CD1c-positive myeloid dendritic cell (primary cell): ENCODE measurements around the gene NCDN.
A peak's percentile ranks its signal among the peaks of the same experiment; 100 is the strongest.

ENCODE experiments used
- DNase-seq: peaks from one replicate; pipeline ENCODE4 v3.0.0-alpha.2; 2016; ENCODE audit errors: extremely low spot score

The NCDN gene

DNA sequence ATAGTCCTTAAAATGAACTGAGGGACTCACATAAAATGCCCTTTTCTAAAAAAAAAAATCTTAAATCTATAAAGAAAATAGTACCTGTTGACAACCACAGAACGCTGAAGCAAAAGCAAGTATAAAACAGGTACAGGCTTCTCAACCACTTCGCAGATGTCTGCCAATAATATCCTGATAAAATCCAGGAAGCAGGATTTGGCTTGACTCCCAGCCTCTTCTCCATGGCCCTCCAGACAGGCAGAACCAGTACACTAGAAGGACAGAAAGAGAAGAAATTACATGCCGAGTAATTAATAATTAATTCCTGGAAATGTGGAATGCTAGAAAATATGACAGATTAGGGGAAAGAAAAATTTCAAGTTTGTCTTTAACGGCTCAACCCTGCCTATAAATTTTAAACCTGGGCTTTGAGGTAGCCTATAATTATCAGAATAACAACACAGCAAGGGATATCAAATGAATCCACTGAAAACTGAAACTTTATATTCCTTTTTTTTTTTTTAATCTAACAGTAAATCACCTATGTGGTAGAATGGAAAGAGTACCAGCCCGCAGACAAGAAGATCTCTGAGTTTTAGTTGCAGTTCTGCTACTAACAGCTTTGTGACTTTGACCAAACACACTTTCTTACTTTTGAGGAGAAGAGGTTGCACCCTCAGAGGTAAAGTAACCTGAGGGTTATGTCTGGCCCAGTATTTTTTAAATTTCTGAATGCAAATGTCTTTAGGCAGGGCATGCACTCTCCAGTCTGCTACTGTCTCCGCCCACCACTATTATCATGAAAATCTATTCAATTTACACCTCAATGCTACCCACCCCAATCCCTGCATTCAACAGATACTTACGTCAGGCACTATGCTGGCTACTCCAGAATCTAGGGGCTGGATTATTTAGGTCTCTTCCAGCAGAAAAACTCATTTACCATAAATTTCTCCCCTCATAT, 3.1 kb upstream of the NCDN start:
- DNase-seq = no peak

DNA sequence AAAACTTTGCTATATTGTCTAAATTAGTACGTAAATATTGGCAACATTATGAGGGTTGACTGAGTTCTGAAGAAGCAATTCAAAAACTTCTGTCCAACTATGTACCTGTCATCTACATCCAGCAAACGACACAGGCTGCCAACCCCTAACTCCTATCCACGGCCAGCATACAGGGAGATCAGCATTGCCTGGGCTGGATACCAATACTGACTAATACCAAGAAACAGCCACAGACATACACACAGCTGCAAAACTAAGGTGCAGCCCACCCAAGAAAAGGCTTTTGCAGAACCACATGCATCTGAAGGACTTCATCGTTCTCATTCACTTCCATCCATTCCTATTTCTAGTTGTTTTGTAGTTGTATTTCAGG, 2.4 kb upstream of the NCDN start:
- no peak for DNase-seq

DNA sequence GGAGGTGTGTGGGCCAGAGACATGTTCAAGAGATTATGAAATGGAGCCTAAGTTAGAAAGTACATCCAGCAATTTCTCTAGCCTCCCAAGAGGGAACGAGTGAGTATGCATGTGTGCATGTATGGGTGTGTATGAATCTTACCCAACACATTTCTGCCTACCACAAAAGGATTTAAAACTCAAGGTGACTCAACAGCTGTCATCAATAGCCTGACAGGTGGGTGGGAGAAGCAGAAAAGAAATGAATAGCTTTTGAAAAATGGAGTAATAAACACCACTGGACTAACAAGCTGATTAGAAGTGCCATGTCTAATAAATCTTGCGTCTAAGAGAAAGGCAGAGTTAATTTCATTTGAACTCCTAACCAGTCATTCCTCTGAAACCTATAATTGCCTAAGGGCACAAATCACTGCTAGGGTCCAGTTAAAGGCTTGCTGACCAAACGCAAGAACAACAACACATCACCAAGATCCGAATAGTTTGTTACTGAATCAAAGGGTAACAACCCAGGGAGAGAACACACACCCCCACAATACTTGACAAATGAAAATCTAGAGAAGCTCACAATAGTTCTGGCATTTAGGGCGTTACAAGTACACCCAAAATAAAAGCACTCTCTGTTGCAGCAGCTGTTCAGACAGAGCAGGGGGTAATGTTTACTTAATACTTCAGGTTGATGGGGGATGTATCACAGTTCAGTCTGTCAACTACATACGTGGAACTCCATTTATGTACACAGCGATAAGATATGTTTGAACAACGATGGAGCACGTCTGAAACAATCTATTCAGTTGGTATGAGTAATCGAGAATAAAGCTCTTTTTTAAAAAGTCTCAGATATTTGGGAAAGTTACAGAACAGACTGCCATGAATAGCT, 1.8 kb upstream of the NCDN start:
- no peak for DNase-seq

DNA sequence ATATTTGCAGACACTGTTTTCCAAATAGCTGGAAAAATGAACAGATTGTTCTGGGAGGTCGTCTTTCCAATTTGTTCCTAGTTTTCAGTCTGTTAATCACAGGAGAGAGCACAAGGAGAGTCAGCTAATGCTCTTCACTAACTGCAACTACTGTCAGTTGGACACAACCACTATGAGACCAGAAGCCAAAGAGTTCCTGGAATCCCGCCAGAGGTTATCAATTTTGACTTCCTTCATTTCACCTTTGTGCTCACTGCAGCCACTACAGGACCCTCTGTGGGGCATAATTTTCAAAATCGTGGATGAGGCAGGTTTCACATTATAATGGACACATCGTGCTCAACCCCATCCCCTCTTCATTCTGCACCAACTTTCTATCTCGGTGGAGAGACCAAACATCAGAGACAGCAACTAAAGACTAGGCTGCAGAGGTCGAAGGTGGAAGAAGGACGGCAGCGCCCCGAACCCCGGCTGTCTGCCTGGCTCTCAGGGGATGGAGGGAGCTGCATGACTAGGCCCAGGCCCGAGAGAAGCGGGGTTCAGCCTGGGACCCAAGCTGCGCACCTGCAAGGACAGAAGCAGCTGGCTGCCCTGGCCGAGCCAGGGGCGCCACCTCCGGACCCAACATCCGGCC, 998 bp upstream of the NCDN start:
- DNase-seq = no peak

DNA sequence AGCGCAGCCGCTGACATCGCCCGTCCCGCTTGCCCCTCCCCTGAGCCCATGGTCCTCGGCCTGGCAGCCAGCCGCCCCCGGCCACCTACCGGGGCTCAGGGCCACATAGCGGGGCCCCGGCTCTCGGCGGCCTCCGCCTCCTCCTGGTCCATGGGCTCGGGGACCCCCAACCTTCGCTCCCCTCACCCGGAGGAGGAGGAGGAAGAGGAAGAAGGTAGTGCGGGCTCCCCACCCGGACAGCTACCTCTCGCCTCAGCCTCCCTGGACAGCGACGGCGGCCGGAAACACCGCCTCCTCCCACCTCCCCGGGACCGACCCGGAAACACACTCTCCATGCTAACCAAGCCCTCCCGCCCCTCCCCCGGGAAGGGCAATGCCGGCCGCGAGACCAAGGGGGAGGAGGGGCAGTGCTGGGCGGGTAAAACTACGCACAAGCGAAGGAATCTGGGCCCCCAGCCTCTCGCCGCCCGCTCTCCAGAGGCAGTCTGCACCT, 435 bp upstream of the NCDN start, which contains the start of gene KIAA0319L:
Gene KIAA0319L (minus strand): TSS at position 286 of the 493 bp plus-strand sequence. CDS start 2,912 bp downstream, outside the sequence.
- DNase-seq = peak; percentile 79

DNA sequence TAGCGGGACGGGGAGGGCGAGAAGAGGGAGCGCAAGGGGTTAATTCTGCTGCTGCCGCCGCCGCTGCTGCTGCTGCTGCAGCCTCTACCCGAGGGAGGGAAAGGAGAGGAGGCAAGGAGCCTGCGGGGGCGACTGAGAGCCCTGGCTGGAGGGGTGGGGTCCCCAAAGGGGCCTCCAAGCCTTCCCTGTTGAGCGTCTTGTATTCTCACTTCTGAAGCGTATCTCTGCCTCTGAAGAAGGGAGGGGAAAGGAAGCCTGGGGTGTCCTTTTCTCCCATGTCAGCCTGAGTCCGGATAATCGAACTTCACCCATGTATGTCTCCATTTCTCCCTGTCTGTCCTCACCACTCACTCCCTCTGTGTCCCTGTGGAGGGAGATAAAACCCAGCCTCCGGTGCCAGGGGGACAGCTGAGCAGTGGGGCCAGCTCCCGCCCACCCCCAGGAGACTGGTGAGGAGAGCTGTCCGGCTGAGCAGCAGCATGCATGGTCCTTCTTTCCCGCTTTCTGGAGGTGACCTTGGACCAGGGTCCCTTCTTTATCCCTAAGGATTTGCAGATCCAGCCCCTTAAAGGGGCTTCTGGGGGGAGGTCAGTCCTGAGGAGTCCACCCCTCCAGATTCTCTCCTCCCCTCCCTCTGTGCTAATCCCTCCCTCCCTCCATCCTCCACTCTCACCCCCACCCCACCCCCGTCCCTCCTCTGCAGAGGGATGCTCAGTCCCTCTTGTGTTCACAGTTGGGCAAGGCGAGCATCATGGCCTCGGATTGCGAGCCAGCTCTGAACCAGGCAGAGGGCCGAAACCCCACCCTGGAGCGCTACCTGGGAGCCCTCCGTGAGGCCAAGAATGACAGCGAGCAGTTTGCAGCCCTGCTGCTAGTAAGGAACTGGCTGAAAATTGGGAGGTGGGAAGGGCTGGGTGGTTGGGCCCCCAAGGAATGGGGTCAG, 1.0 kb downstream of the NCDN start:
- no peak for DNase-seq

GRCh38 chr1:35559317-35559944, 1.8 kb downstream of the NCDN start:
- DNase-seq = peak; percentile 18

- no peak for DNase-seq
These were observed 2.9 kb downstream of the NCDN start for GRCh38 chr1:35560256-35561225.

DNA sequence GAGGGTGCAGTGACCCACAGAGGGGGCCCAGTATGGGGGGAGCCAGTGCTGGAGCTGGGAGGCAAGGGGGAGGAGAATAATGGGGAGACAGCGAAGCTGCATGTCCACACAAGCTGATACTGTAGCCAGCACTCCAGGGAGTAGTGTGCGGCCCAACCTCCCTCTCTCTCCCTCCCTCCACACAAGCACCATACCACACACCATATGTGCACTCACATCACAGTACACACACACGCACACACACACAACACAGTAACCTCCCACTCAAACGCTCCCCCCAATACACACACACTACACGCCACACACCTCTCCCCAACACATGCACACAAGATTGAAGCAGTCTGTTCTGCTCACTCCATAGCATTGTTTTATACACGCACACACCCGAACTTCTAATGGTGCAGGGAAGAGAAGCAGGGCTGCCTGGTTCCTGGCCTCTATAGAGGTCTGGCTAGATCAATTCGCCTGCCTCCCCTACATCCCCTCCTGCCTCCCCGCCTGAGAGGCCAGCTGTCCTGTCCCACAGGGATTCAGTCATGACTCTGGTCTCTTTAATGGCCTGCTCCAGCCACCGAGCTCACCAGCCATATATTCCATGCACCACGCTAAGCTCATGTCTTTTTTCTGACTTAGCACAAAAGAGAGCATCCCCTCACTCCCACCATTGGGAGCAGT, 3.8 kb downstream of the NCDN start:
- no peak for DNase-seq

DNA sequence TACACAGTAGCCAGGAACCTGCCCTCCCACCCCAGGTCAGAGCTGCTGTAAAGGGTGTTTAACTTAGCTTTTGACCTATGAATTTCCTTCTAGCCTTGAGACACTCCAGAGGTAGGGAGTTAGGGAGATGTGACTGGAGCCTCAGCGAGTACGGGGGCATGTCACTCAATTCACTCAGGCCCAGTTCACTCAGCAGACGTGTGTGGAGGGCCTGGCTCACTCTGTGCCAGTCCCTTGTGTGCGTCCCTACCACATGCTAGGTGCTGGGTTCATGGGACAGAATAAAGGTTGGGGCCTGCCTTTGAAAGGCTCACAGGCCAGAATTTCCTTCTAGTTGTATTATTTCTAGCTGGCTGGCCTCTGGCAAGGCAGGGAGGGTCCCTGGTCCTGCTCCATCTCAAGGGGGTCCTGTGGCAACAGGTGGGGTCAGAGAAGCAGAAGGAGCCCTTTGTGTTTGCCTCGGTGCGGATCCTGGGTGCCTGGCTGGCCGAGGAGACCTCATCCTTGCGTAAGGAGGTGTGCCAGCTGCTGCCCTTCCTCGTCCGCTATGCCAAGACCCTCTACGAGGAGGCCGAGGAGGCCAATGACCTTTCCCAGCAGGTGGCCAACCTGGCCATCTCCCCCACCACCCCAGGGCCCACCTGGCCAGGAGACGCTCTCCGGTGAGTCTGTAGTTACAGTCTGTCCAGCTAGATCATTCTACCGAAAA, 4.5 kb downstream of the NCDN start:
- DNase-seq = no peak

GRCh38 chr1:35563166-35563565, 5.6 kb downstream of the NCDN start:
- no peak for DNase-seq

- peak; percentile 77 for DNase-seq
These were observed 6.7 kb downstream of the NCDN start for GRCh38 chr1:35564037-35564883.

- DNase-seq = no peak
These were observed 7.5 kb downstream of the NCDN start for GRCh38 chr1:35564884-35565741.

DNA sequence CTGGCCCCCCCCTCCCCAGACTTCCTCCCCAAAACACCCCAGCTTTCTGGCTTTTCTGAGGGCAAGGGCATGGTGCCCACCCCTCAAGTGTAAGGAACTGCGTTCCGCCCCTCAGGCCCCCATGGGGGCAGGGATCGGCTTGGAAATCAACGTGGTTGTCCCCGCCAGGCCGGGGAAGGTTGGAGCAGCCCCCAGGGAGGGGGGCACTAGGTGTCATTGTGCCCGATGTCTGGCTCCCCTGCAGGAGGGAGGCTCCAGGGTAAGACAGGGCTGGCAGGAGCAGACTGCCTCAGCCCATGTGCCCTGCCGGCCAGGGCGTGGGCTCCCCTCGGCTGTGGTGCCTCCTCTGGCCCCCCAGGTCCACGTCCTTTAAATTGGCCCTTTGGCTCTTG, 8.1 kb downstream of the NCDN start:
- DNase-seq = no peak

DNA sequence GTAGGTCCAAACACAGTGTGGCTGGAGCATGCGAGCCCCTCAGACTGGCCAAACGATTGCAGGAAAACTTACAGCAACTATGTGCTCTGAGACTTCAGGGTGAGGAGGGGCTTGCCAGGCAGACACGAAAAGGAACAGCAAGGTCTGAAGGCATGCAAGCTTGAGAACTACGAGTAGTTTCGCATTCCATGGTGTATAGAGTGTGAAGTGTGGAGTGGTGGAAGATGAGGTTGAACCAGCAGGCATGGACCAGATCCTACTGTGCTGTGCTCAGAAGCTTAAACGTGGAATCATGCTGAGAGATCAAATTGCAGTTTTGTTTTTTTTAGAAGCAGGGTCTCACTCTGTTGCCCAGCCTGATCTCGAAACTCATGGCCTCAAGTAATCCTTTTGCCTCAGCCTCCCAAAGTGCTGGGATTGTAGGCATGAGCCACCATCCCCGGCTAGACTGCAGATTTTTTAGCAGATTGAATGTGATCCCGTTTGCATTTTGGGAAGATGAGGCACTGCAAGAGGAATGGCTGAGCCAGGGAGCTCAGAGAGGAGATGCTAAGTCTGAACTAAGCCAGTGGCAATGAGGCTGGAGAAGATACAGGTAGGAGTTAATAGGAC, 10.5 kb downstream of the NCDN start:
- no peak for DNase-seq

DNA sequence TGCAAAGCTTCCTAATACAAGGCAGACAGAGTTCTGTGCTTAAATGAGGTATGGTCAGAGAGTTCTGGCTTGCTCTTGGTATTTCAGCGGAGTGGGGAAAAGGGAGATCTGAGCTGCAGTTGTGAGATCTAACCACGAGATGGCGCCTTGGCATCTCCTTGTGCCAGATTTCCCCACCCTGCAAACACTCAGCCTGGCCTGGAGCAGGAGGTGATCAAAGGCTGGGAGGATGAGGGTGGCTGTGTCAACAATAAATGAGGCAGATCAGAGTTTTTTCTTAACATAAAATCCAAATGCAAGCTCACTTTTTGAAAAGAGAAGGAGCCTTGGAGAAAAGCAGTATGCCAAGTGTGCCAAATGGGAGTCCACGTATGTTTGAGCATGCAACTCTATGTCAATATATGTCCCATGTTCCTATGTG, 11.4 kb downstream of the NCDN start:
- peak; percentile 69 for DNase-seq
